OCI-LY3 (cell line): ENCODE measurements around the gene CD46.

Experiments
- H2AFZ ChIP-seq: fragments of 200-600, 300-600 bp; shearing (Covaris generic); 2 replicates; pipeline ENCODE4 v1.6.0; 2014; ENCODE audit warnings: antibody characterized with exemption, low read depth, low read length
- H3K27ac ChIP-seq: fragments of 200-600, 300-600 bp; sonication (generic); 2 replicates; pipeline ENCODE4 v1.5.1; 2014; ENCODE audit warnings: mild to moderate bottlenecking, low read length, moderate library complexity, mixed read lengths
- H3K27me3 ChIP-seq: fragments of 200-600, 300-600 bp; sonication (generic); 2 replicates; pipeline ENCODE4 v1.6.1; 2014; ENCODE audit warnings: low read depth, low read length, mixed read lengths
- H3K36me3 ChIP-seq: fragments of 200-600, 300-600 bp; sonication (generic); replicated peaks from 2 replicates; pipeline ENCODE3; 2014; ENCODE audit warnings: low read depth, low read length, mixed read lengths
- H3K4me1 ChIP-seq: fragments of 300-600, 200-600 bp; sonication (generic); 2 replicates; pipeline ENCODE4 v1.6.1; 2014; ENCODE audit warnings: low read length, mixed read lengths
- H3K4me2 ChIP-seq: fragments of 200-600, 300-600 bp; sonication (generic); 2 replicates; pipeline ENCODE4 v1.6.1; 2014; ENCODE audit warnings: low read length, mixed read lengths
- H3K4me3 ChIP-seq: fragments of 300-600, 200-600 bp; sonication (generic); 2 replicates; pipeline ENCODE4 v1.5.1; 2014; ENCODE audit warnings: antibody characterized with exemption, mild to moderate bottlenecking, low read length, moderate library complexity
- H3K79me2 ChIP-seq: fragments of 300-600, 200-600 bp; shearing (Covaris generic); 2 replicates; pipeline ENCODE4 v1.6.1; 2014; ENCODE audit warnings: mild to moderate bottlenecking, low read length, mixed read lengths
- H3K9ac ChIP-seq: fragments of 300-600, 200-600 bp; shearing (Covaris generic); 2 replicates; pipeline ENCODE4 v1.6.0; 2014; ENCODE audit warnings: mild to moderate bottlenecking, low read length, moderate library complexity
- H3K9me3 ChIP-seq: fragments of 200-600, 300-600 bp; shearing (Covaris generic); 2 replicates; pipeline ENCODE4 v1.6.1; 2014; ENCODE audit warnings: low read length, mixed read lengths; ENCODE audit not compliant: insufficient read depth
- H4K20me1 ChIP-seq: fragments of 200-600, 300-600 bp; sonication (generic); 2 replicates; pipeline ENCODE4 v1.6.1; 2016; ENCODE audit warnings: low read length, mixed read lengths; ENCODE audit not compliant: insufficient read depth
- CTCF ChIP-seq: fragments of 200-600, 300-600 bp; sonication (generic); IDR thresholded peaks from 2 replicates; pipeline ENCODE4 v1.5.1; 2014; ENCODE audit warnings: antibody characterized with exemption, low read length, low read depth
- EZH2phosphoT487 ChIP-seq: fragments of 200-600 bp; shearing (Covaris generic); IDR thresholded peaks from 2 replicates; pipeline ENCODE4 v1.6.1; 2018; ENCODE audit warnings: antibody characterized with exemption, mixed run types, low read depth

Gene CD46

GRCh38 chr1:207798847-207799246, 47.0 kb downstream of the CD46 start:
- Histone ChIP-seq H3K9me3 (no peaks in the 10 kb centered on the region), H3K27ac (no peak overlapping the region)

GRCh38 chr1:207799989-207800648, 48.3 kb downstream of the CD46 start:
- Histone ChIP-seq H3K4me1 (no peaks in the 10 kb centered on the region), H3K9ac (no peak overlapping the region), H3K4me3 (no peak overlapping the region), H3K27me3 (no peaks in the 10 kb centered on the region), H2AFZ (no peak overlapping the region), H3K9me3 (no peaks in the 10 kb centered on the region), H3K36me3 (peaks cover 41% of the 10 kb centered on the region), H3K27ac (no peak overlapping the region), H4K20me1 (peaks cover 52% of the 10 kb centered on the region), H3K79me2 (no peaks in the 10 kb centered on the region), H3K4me2 (no peak overlapping the region)
- no peak for TF ChIP-seq EZH2phosphoT487
- TF ChIP-seq CTCF, result no peak

More at GRCh38 chr1:207798847-207799246, 47.0 kb downstream of the CD46 start:
- H3K36me3 ChIP-seq, result peaks cover 33% of the 10 kb centered on the region
- H4K20me1 ChIP-seq, result peaks cover 41% of the 10 kb centered on the region
- no peaks in the 10 kb centered on the region for H3K79me2 ChIP-seq
- no peak overlapping the region for H2AFZ ChIP-seq
- H3K9ac ChIP-seq, result no peak overlapping the region
- no peak overlapping the region for H3K4me2 ChIP-seq
- TF ChIP-seq CTCF (no peak), EZH2phosphoT487 (no peak)
- H3K27me3 ChIP-seq, result no peaks in the 10 kb centered on the region
- H3K4me1 ChIP-seq, result no peaks in the 10 kb centered on the region
- no peak overlapping the region for H3K4me3 ChIP-seq

GRCh38 chr1:207801819-207802218, 50.0 kb downstream of the CD46 start:
- Histone ChIP-seq H3K27me3 (no peaks in the 10 kb centered on the region), H4K20me1 (peaks cover 69% of the 10 kb centered on the region), H3K4me3 (no peak overlapping the region), H3K4me1 (no peaks in the 10 kb centered on the region), H3K9ac (no peak overlapping the region), H3K79me2 (peaks cover under 1% of the 10 kb centered on the region; the same call in 1 of the 2 replicates), H3K9me3 (no peaks in the 10 kb centered on the region), H3K36me3 (peaks cover 53% of the 10 kb centered on the region), H3K27ac (no peak overlapping the region), H2AFZ (no peak overlapping the region), H3K4me2 (no peak overlapping the region)
- TF ChIP-seq EZH2phosphoT487, result no peak
- TF ChIP-seq CTCF, result no peak

GRCh38 chr1:207803678-207804077, 51.8 kb downstream of the CD46 start:
- H3K79me2 ChIP-seq, result peaks cover 19% of the 10 kb centered on the region
- no peak overlapping the region for H2AFZ ChIP-seq
- TF ChIP-seq EZH2phosphoT487, result no peak
- H3K9me3 ChIP-seq, result no peaks in the 10 kb centered on the region
- H3K4me3 ChIP-seq, result no peak overlapping the region
- peaks cover 17% of the 10 kb centered on the region for H3K4me1 ChIP-seq
- no peak overlapping the region for H3K27ac ChIP-seq
- peaks cover 86% of the 10 kb centered on the region for H4K20me1 ChIP-seq
- peaks cover 71% of the 10 kb centered on the region for H3K36me3 ChIP-seq
- H3K9ac ChIP-seq, result no peak overlapping the region
- H3K27me3 ChIP-seq, result no peaks in the 10 kb centered on the region
- no peak overlapping the region for H3K4me2 ChIP-seq
